C4-2B (cell line): Measurements from ENCODE around the gene LCP1.
A peak's percentile ranks its signal among the peaks of the same experiment; 100 is the strongest.

Source experiments
- H3K27ac ChIP-seq: fragments of 450-650 bp; 2 replicates; pipeline ENCODE4 v1.5.1; 2017
- ZFX ChIP-seq: fragments of 450-650 bp; IDR thresholded peaks from 2 replicates; pipeline ENCODE4 v1.6.1; 2017
- TF ChIP-seq, protein P1 (sequence below): fragments of 450-650 bp; conservative IDR thresholded peaks from 2 replicates; pipeline ENCODE4 v1.5.1; 2017; ENCODE audit warnings: mild to moderate bottlenecking

Gene LCP1

GRCh38 chr13:46171739-46172138 is 10.2 kb downstream of the LCP1 start:
- no peak for TF ChIP-seq ZFX
- TF ChIP-seq, protein P1, sequence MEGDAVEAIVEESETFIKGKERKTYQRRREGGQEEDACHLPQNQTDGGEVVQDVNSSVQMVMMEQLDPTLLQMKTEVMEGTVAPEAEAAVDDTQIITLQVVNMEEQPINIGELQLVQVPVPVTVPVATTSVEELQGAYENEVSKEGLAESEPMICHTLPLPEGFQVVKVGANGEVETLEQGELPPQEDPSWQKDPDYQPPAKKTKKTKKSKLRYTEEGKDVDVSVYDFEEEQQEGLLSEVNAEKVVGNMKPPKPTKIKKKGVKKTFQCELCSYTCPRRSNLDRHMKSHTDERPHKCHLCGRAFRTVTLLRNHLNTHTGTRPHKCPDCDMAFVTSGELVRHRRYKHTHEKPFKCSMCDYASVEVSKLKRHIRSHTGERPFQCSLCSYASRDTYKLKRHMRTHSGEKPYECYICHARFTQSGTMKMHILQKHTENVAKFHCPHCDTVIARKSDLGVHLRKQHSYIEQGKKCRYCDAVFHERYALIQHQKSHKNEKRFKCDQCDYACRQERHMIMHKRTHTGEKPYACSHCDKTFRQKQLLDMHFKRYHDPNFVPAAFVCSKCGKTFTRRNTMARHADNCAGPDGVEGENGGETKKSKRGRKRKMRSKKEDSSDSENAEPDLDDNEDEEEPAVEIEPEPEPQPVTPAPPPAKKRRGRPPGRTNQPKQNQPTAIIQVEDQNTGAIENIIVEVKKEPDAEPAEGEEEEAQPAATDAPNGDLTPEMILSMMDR: no peak
- H3K27ac ChIP-seq: no peak overlapping the region

DNA sequence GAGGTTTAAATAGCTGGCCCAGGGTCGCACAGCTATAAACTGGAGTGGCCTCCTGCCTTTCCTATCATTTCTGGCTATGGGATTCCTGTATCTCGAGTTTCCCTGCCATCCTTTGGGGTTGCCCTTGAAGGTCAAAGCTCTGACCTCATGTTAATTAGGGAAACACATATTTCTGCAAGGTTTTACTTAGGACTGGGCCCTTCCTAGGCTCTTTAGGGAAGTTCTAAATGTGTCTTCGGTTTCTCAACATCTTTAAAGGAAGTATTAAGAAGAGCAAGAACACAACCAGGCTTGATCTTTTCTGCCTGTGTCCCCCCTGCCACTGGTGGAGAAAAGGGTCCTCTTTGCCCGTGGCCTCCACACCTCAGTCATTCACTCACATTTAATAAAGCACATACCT is 10.8 kb downstream of the LCP1 start:
- no peak overlapping the region for H3K27ac ChIP-seq
- TF ChIP-seq ZFX: no peak
- TF ChIP-seq, protein P1: no peak

GRCh38 chr13:46170687-46171086 is 11.3 kb downstream of the LCP1 start:
- H3K27ac ChIP-seq: no peak overlapping the region
- no peak for TF ChIP-seq ZFX
- TF ChIP-seq, protein P1: no peak

DNA sequence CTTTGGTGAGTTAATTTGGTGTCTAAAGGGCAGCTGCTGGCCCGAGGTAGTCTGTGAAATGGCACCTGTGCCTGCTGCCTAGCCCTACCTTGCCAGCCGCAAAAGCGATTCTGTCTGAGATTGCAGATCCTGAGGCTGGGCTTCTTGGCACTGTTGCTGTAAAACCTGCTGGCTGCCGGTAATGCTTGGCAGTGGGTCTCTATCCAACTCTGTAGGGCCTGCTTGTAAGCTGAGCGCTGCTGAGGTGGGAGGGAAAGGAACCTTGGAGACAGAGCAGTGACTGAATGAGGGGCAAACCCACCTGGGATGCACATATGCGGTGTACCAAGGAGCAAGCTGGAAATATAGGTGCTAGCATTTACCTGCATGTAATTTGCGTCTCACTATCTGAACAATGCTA is 11.7 kb downstream of the LCP1 start:
- no peak overlapping the region for H3K27ac ChIP-seq
- no peak for TF ChIP-seq ZFX

GRCh38 chr13:46169758-46170157 is 12.2 kb downstream of the LCP1 start:
- TF ChIP-seq, protein P1: no peak
- TF ChIP-seq ZFX: no peak
- peak overlapping the region; percentile 39 for H3K27ac ChIP-seq

- peak overlapping the region; percentile 58; the same call in 1 of the 2 replicates for H3K27ac ChIP-seq
- TF ChIP-seq, protein P1: no peak
- no peak for TF ChIP-seq ZFX
Observed at GRCh38 chr13:46168783-46169182, 13.2 kb downstream of the LCP1 start.

DNA sequence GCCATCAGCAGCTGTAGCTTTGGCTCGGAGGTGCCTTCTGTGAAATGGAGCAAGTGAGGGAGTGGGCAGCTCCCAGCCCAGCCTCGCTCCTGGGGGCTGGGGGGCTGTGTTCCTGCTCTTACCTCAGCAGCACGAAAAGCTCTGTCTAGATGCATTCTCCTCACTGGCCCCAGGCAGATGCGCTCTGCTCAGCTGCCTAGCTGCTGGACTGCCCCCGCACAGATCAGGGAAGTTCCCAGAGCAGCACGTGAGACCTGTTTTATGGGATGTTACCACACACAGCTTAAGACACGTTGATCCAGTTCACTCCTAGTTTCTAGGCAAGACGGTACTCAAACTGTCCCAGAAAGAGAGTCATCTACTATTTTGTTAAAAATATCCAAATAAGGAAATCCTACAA is 13.6 kb downstream of the LCP1 start:
- TF ChIP-seq, protein P1: no peak
- no peak for TF ChIP-seq ZFX
- peak overlapping the region; percentile 58 for H3K27ac ChIP-seq

GRCh38 chr13:46166947-46167610 is 14.9 kb downstream of the LCP1 start:
- TF ChIP-seq ZFX: no peak
- TF ChIP-seq, protein P1: no peak
- no peak overlapping the region for H3K27ac ChIP-seq
